ENCODE data around the gene LINC00305. TPM values are rescaled to one million over a fixed set of nuclear protein-coding genes. Genes with fewer than 3 reads are reported as not detected.

LINC00305 gene
- polyA plus RNA-seq (2013) = not detected in 2 replicates

DNA sequence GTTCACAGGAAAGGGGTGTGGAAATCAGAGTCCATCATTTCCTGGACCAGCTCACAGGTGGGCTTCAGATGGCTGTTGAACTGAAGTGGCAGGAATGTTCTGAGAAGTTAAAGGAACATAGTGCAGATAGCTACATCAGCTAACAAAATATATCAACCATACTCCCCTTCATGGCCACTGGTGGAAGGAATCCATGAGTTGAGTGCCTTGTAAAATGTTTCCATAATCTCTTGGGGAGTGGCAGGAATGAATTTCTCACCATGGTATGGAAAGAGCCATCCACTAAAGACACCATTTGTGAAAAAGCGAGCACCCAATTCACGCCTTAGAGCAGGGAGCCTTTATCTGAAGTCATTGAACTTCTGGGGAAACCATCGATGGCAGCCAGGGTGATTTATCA, at the start of gene LINC00305:
Gene LINC00305, minus strand, starts transcription at position 101 of the 400 bp plus-strand sequence.
- Histone ChIP-seq H2AK5ac (ENCODE audit: low read length) (peak within 1 kb of the TSS; percentile 44), H3K79me1 (ENCODE audit: low read length) (no peaks in the 10 kb centered on the region), H4K91ac (ENCODE audit: low read depth, low read length) (no peak within 1 kb of the TSS), H4K8ac (ENCODE audit: low read depth, low read length) (no peak within 1 kb of the TSS), H3K9me3 (ENCODE audit: insufficient read depth, low read depth, low read length) (no peaks in the 10 kb centered on the region), H3K18ac (ENCODE audit: low read length) (no peak within 1 kb of the TSS), H3K79me2 (ENCODE audit: control insufficient read depth, insufficient read depth, low read length, poor library complexity) (no peaks in the 10 kb centered on the region), H3K14ac (ENCODE audit: low read length) (no peak within 1 kb of the TSS), H4K12ac (ENCODE audit: low read depth, low read length) (no peak within 1 kb of the TSS), H3K27ac (ENCODE audit: low read depth, low read length) (no peak within 1 kb of the TSS), H2BK120ac (ENCODE audit: insufficient read depth, low read length, poor library complexity) (no peak within 1 kb of the TSS), H3K36me3 (ENCODE audit: control insufficient read depth in 1 of 2, insufficient read depth in 2 of 2, low read length in 2 of 2) (no peaks in the 10 kb centered on the region), H3K23ac (ENCODE audit: low read length) (no peak within 1 kb of the TSS), H2AFZ (ENCODE audit: insufficient read depth, low read length, poor library complexity) (no peak within 1 kb of the TSS), H3K4me1 (ENCODE audit: control insufficient read depth in 1 of 2, insufficient read depth in 2 of 2, low read length in 2 of 2) (no peaks in the 10 kb centered on the region), H3K4me2 (ENCODE audit: low read length) (no peak within 1 kb of the TSS), H2BK5ac (ENCODE audit: low read depth, low read length, poor library complexity) (no peak within 1 kb of the TSS), H3K4ac (ENCODE audit: low read depth, low read length) (no peak within 1 kb of the TSS), H2BK12ac (ENCODE audit: low read length) (no peak within 1 kb of the TSS), H3K27me3 (ENCODE audit: insufficient read depth, low read length) (no peaks in the 10 kb centered on the region), H3K9ac (ENCODE audit: low read length) (no peak within 1 kb of the TSS), H3K4me3 (ENCODE audit: low read depth, low read length) (no peak within 1 kb of the TSS)
- no CpG with 5 or more reads among the region's 3 CpGs for WGBS (ENCODE audit: extremely low coverage, insufficient coverage, insufficient read length)
- DNase-seq = no peak

- H3K4me3 ChIP-seq (ENCODE audit: low read depth, low read length) = no peak overlapping the region
- H3K14ac ChIP-seq (ENCODE audit: low read length) = no peak overlapping the region
- no peak overlapping the region for H3K18ac ChIP-seq (ENCODE audit: low read length)
- peaks cover 7 to 16% of the 10 kb centered on the region in 2 experiments for H3K4me1 ChIP-seq (ENCODE audit: control insufficient read depth in 1 of 2, insufficient read depth in 2 of 2, low read length in 2 of 2)
- H4K8ac ChIP-seq (ENCODE audit: low read depth, low read length) = no peak overlapping the region
- no peak overlapping the region for H2AK5ac ChIP-seq (ENCODE audit: low read length)
- no peak overlapping the region for H3K9ac ChIP-seq (ENCODE audit: low read length)
- H3K79me1 ChIP-seq (ENCODE audit: low read length) = peaks cover 5% of the 10 kb centered on the region
- no peaks in the 10 kb centered on the region for H3K36me3 ChIP-seq (ENCODE audit: control insufficient read depth in 1 of 2, insufficient read depth in 2 of 2, low read length in 2 of 2)
- no peak for DNase-seq
- H3K23ac ChIP-seq (ENCODE audit: low read length) = no peak overlapping the region
- no CpG with 5 or more reads among the region's 2 CpGs for WGBS (ENCODE audit: extremely low coverage, insufficient coverage, insufficient read length)
- no peaks in the 10 kb centered on the region for H3K27me3 ChIP-seq (ENCODE audit: insufficient read depth, low read length)
- no peak overlapping the region for H2BK12ac ChIP-seq (ENCODE audit: low read length)
- no peaks in the 10 kb centered on the region for H3K9me3 ChIP-seq (ENCODE audit: insufficient read depth, low read depth, low read length)
- H4K12ac ChIP-seq (ENCODE audit: low read depth, low read length) = no peak overlapping the region
- no peak overlapping the region for H2BK120ac ChIP-seq (ENCODE audit: insufficient read depth, low read length, poor library complexity)
- no peak overlapping the region for H2AFZ ChIP-seq (ENCODE audit: insufficient read depth, low read length, poor library complexity)
- H3K4ac ChIP-seq (ENCODE audit: low read depth, low read length) = no peak overlapping the region
- H4K91ac ChIP-seq (ENCODE audit: low read depth, low read length) = no peak overlapping the region
- no peak overlapping the region for H2BK5ac ChIP-seq (ENCODE audit: low read depth, low read length, poor library complexity)
- H3K79me2 ChIP-seq (ENCODE audit: control insufficient read depth, insufficient read depth, low read length, poor library complexity) = no peaks in the 10 kb centered on the region
- H3K4me2 ChIP-seq (ENCODE audit: low read length) = no peak overlapping the region
- H3K27ac ChIP-seq (ENCODE audit: low read depth, low read length) = no peak overlapping the region
Measured at GRCh38 chr18:64191069-64191468, 42.2 kb upstream of the LINC00305 start.

GRCh38 chr18:64185987-64186386, 37.1 kb upstream of the LINC00305 start:
- Histone ChIP-seq H3K27me3 (ENCODE audit: insufficient read depth, low read length) (no peaks in the 10 kb centered on the region), H2BK120ac (ENCODE audit: insufficient read depth, low read length, poor library complexity) (no peak overlapping the region), H3K9me3 (ENCODE audit: insufficient read depth, low read depth, low read length) (no peaks in the 10 kb centered on the region), H3K79me2 (ENCODE audit: control insufficient read depth, insufficient read depth, low read length, poor library complexity) (no peaks in the 10 kb centered on the region), H2BK5ac (ENCODE audit: low read depth, low read length, poor library complexity) (no peak overlapping the region), H3K4me1 (ENCODE audit: control insufficient read depth in 1 of 2, insufficient read depth in 2 of 2, low read length in 2 of 2) (peaks cover 5 to 7% of the 10 kb centered on the region in 2 experiments), H3K27ac (ENCODE audit: low read depth, low read length) (no peak overlapping the region), H4K12ac (ENCODE audit: low read depth, low read length) (no peak overlapping the region), H2AFZ (ENCODE audit: insufficient read depth, low read length, poor library complexity) (no peak overlapping the region), H3K23ac (ENCODE audit: low read length) (no peak overlapping the region), H4K91ac (ENCODE audit: low read depth, low read length) (peak overlapping the region; percentile 44), H3K9ac (ENCODE audit: low read length) (no peak overlapping the region), H2AK5ac (ENCODE audit: low read length) (no peak overlapping the region), H3K36me3 (ENCODE audit: control insufficient read depth in 1 of 2, insufficient read depth in 2 of 2, low read length in 2 of 2) (no peaks in the 10 kb centered on the region), H2BK12ac (ENCODE audit: low read length) (no peak overlapping the region), H3K79me1 (ENCODE audit: low read length) (peaks cover 5% of the 10 kb centered on the region), H3K18ac (ENCODE audit: low read length) (no peak overlapping the region), H3K4ac (ENCODE audit: low read depth, low read length) (no peak overlapping the region), H4K8ac (ENCODE audit: low read depth, low read length) (no peak overlapping the region), H3K4me2 (ENCODE audit: low read length) (no peak overlapping the region), H3K14ac (ENCODE audit: low read length) (no peak overlapping the region), H3K4me3 (ENCODE audit: low read depth, low read length) (no peak overlapping the region)
- WGBS (ENCODE audit: extremely low coverage, insufficient coverage, insufficient read length) = no CpG with 5 or more reads among the region's 3 CpGs
- no peak for DNase-seq

GRCh38 chr18:64183665-64184064, 34.8 kb upstream of the LINC00305 start:
- WGBS (ENCODE audit: extremely low coverage, insufficient coverage, insufficient read length) = no CpG with 5 or more reads among the region's 3 CpGs
- H3K4me3 ChIP-seq (ENCODE audit: low read depth, low read length) = no peak overlapping the region
- H3K4me2 ChIP-seq (ENCODE audit: low read length) = no peak overlapping the region

More at GRCh38 chr18:64183665-64184064, 34.8 kb upstream of the LINC00305 start:
- Histone ChIP-seq H2AFZ (ENCODE audit: insufficient read depth, low read length, poor library complexity) (no peak overlapping the region), H2BK12ac (ENCODE audit: low read length) (no peak overlapping the region), H3K9ac (ENCODE audit: low read length) (no peak overlapping the region), H2BK120ac (ENCODE audit: insufficient read depth, low read length, poor library complexity) (no peak overlapping the region), H3K4ac (ENCODE audit: low read depth, low read length) (no peak overlapping the region), H3K27me3 (ENCODE audit: insufficient read depth, low read length) (no peaks in the 10 kb centered on the region), H3K79me1 (ENCODE audit: low read length) (peaks cover 5% of the 10 kb centered on the region), H3K18ac (ENCODE audit: low read length) (no peak overlapping the region), H3K4me1 (ENCODE audit: control insufficient read depth in 1 of 2, insufficient read depth in 2 of 2, low read length in 2 of 2) (peaks cover 5% of the 10 kb centered on the region in 2 experiments), H2AK5ac (ENCODE audit: low read length) (no peak overlapping the region), H3K14ac (ENCODE audit: low read length) (no peak overlapping the region), H4K12ac (ENCODE audit: low read depth, low read length) (no peak overlapping the region), H3K36me3 (ENCODE audit: control insufficient read depth in 1 of 2, insufficient read depth in 2 of 2, low read length in 2 of 2) (no peaks in the 10 kb centered on the region), H4K8ac (ENCODE audit: low read depth, low read length) (no peak overlapping the region), H3K9me3 (ENCODE audit: insufficient read depth, low read depth, low read length) (no peaks in the 10 kb centered on the region), H4K91ac (ENCODE audit: low read depth, low read length) (no peak overlapping the region), H2BK5ac (ENCODE audit: low read depth, low read length, poor library complexity) (no peak overlapping the region), H3K23ac (ENCODE audit: low read length) (no peak overlapping the region), H3K27ac (ENCODE audit: low read depth, low read length) (no peak overlapping the region), H3K79me2 (ENCODE audit: control insufficient read depth, insufficient read depth, low read length, poor library complexity) (no peaks in the 10 kb centered on the region)
- DNase-seq = no peak

Measured in trophoblast cell (in vitro differentiated cells and primary cell).